Measurements from ENCODE around the gene JCAD. TPM values are rescaled to one million over a fixed set of nuclear protein-coding genes. Genes with fewer than 3 reads are reported as not detected.
"Not testable (repeated sequence)": the region's sequence is repeated elsewhere in the genome, so short reads cannot be mapped to it uniquely, and the experiment has no call there.

Gene JCAD
- polyA plus RNA-seq (2011; rRNA removed) (38.3 and 41.2 TPM in 2 replicates), polyA minus RNA-seq (2011; rRNA and poly(A)+ RNA removed) (74.2 and 76.4 TPM in 2 replicates)

GRCh38 chr10:30059209-30060107 is at the start of gene JCAD:
Gene JCAD (minus strand): TSS chr10:30059586. CDS start chr10:30047812, 11,774 bp downstream.
- ChIA-PET POLR2A (interaction anchor here (1.6 kb wide), 1 partner anchor 118 kb away, joined by 4 read pairs; no protein-coding TSS in a partner anchor), CTCF (no interaction called here)
- H3K27me3 ChIP-seq (ENCODE audit: control insufficient read depth, insufficient read depth, low read length): no peaks in the 10 kb centered on the region
- H3K9me3 ChIP-seq (ENCODE audit: control insufficient read depth, insufficient read depth, low read length): no peaks in the 10 kb centered on the region
- no peak for TF ChIP-seq CTCF (IDR thresholded peaks at IDR 0.05; ENCODE audit: low read depth, low read length)
- peak within 1 kb of the TSS; percentile 85 for H3K4me3 ChIP-seq (ENCODE audit: low read depth, low read length)
- DNase-seq (ENCODE audit: low read depth, low spot score): no peak
- peak within 1 kb of the TSS; percentile 57 for H3K27ac ChIP-seq (ENCODE audit: low read depth, low read length)

- no peak overlapping the region for H3K27ac ChIP-seq (ENCODE audit: low read depth, low read length)
- ChIA-PET POLR2A (no interaction called here), CTCF (no interaction called here)
- DNase-seq (ENCODE audit: low read depth, low spot score): no peak
- H3K27me3 ChIP-seq (ENCODE audit: control insufficient read depth, insufficient read depth, low read length): no peaks in the 10 kb centered on the region
- TF ChIP-seq CTCF (IDR thresholded peaks at IDR 0.05; ENCODE audit: low read depth, low read length): no peak
- H3K4me3 ChIP-seq (ENCODE audit: low read depth, low read length): no peak overlapping the region
- H3K9me3 ChIP-seq (ENCODE audit: control insufficient read depth, insufficient read depth, low read length): peaks cover under 1% of the 10 kb centered on the region; the same call in 1 of the 2 replicates
These were observed 47.6 kb upstream of the JCAD start for GRCh38 chr10:30106987-30107386.

GRCh38 chr10:30103595-30104320 is 44.4 kb upstream of the JCAD start:
- no peak for DNase-seq (ENCODE audit: low read depth, low spot score)
- no peaks in the 10 kb centered on the region for H3K27me3 ChIP-seq (ENCODE audit: control insufficient read depth, insufficient read depth, low read length)
- no peak overlapping the region for H3K27ac ChIP-seq (ENCODE audit: low read depth, low read length)
- H3K4me3 ChIP-seq (ENCODE audit: low read depth, low read length): no peak overlapping the region
- H3K9me3 ChIP-seq (ENCODE audit: control insufficient read depth, insufficient read depth, low read length): no peaks in the 10 kb centered on the region
- ChIA-PET POLR2A (no interaction called here), CTCF (no interaction called here)
- no peak for TF ChIP-seq CTCF (IDR thresholded peaks at IDR 0.05; ENCODE audit: low read depth, low read length)

- H3K27me3 ChIP-seq (ENCODE audit: control insufficient read depth, insufficient read depth, low read length); CTCF ChIA-PET; H3K27ac ChIP-seq (ENCODE audit: low read depth, low read length); DNase-seq (ENCODE audit: low read depth, low spot score); H3K4me3 ChIP-seq (ENCODE audit: low read depth, low read length); H3K9me3 ChIP-seq (ENCODE audit: control insufficient read depth, insufficient read depth, low read length); POLR2A ChIA-PET: not testable (repeated sequence)
These were observed 40.3 kb upstream of the JCAD start for GRCh38 chr10:30099706-30100105.

- Histone ChIP-seq H3K9me3 (ENCODE audit: control insufficient read depth, insufficient read depth, low read length) (no peaks in the 10 kb centered on the region), H3K27ac (ENCODE audit: low read depth, low read length) (no peak overlapping the region), H3K27me3 (ENCODE audit: control insufficient read depth, insufficient read depth, low read length) (no peaks in the 10 kb centered on the region), H3K4me3 (ENCODE audit: low read depth, low read length) (no peak overlapping the region)
- DNase-seq (ENCODE audit: low read depth, low spot score): no peak
- ChIA-PET CTCF (interaction anchor here (0.9 to 1.0 kb wide), 2 partner anchors 101 to 142 kb away, joined by 3 read pairs; no protein-coding TSS in a partner anchor), POLR2A (interaction anchor here (0.7 to 0.9 kb wide), 2 partner anchors 13 to 87 kb away, joined by 3 read pairs; no protein-coding TSS in a partner anchor)
- TF ChIP-seq CTCF (IDR thresholded peaks at IDR 0.05; ENCODE audit: low read depth, low read length): no peak
These were observed 39.7 kb upstream of the JCAD start for GRCh38 chr10:30099101-30099500.
